Calu3 (cell line): ENCODE results near the gene CRIP2. TPM values are rescaled to one million over a fixed set of nuclear protein-coding genes. Genes with fewer than 3 reads are reported as not detected.

Experiments used
- BruUV-seq: library from RNA; stranded (reverse); fragments of 400-500 nt; replicated peaks from 2 replicates; lab custom pipeline; 2021; lab: Mats Ljungman, UMichigan
- CTCF ChIA-PET: fragments of 300-600 bp; sonication (Branson Sonifier 250); formaldehyde crosslinking; loops from one replicate; lab custom pipeline; 2022; ENCODE audit warnings: antibody characterized with exemption; lab: Charles Lee
- DNase-seq: peaks from one replicate; pipeline ENCODE4 v3.0.0; 2022
- H3K27ac Mint-ChIP-seq: one replicate; pipeline ENCODE4 v1.8.0; 2022; ENCODE audit warnings: mixed read lengths; ENCODE audit not compliant: unreplicated experiment
- H3K27me3 Mint-ChIP-seq: one replicate; pipeline ENCODE4 v1.8.0; 2022; ENCODE audit warnings: mixed read lengths; ENCODE audit not compliant: unreplicated experiment
- H3K36me3 Mint-ChIP-seq: one replicate; pipeline ENCODE4 v1.8.0; 2022; ENCODE audit warnings: mild to moderate bottlenecking, moderate library complexity, mixed read lengths; ENCODE audit not compliant: insufficient read depth, unreplicated experiment
- H3K4me1 Mint-ChIP-seq: one replicate; pipeline ENCODE4 v1.8.0; 2022; ENCODE audit warnings: mild to moderate bottlenecking, low read depth, mixed read lengths; ENCODE audit not compliant: unreplicated experiment
- H3K4me3 Mint-ChIP-seq: one replicate; pipeline ENCODE4 v1.8.0; 2022; ENCODE audit warnings: mild to moderate bottlenecking, low read depth, moderate library complexity, mixed read lengths; ENCODE audit not compliant: unreplicated experiment
- H3K9me3 Mint-ChIP-seq: one replicate; pipeline ENCODE4 v1.8.0; 2022; ENCODE audit warnings: low read depth, mixed read lengths; ENCODE audit not compliant: unreplicated experiment
- intact Hi-C: fragments of 100-400 bp; cut with micrococcal nuclease; formaldehyde crosslinking; loops from one replicate; pipeline ENCODE4 v1.10.0; 2022; ENCODE audit not compliant: unreplicated experiment
- total RNA-seq: library from RNA; stranded (reverse); gene quantifications from 2 replicates; pipeline ENCODE4 v1.2.3, GENCODE V29; 2022
- TF ChIP-seq, protein P1 (sequence below): fragments of 200-600 bp; IDR thresholded peaks from one replicate; pipeline ENCODE4 v1.8.0; 2022; ENCODE audit warnings: antibody characterized with exemption; ENCODE audit not compliant: unreplicated experiment

Gene CRIP2
- total RNA-seq, 1 experiment from 2014 or later: 70.1 TPM

DNA sequence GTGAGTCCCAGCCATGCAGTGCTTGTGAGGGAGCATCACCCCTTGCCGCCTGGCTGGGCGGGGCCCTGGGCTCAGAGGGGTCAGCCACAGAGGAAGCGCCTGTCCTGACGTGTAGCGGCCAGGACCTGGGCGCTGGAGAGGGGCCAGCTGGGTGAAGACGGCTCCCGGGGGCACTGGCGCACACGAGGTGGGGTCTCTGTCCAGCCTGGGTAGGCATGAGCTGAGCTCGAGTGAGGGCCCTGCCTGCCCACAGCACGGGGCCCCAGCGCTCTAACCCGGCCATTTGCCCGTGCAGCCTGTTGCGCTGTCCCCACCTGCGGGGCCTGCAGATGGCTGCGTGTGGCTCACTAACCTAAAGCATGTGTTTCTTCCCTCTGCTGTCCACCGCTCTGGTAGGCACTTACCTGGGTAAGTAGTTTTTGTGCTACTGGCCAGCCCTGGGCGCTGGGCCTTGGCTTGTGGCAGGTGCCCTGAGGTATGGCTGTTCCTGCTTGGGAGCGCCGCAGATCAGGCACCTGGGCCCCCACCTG lies 6.6 kb upstream of the CRIP2 start:
- no peaks in the 10 kb centered on the region for H3K9me3 Mint-ChIP-seq
- no peak overlapping the region for H3K4me3 Mint-ChIP-seq
- DNase-seq: no peak
- intact Hi-C loops: no loop called here
- peaks cover 7% of the 10 kb centered on the region for H3K4me1 Mint-ChIP-seq
- CTCF ChIA-PET: interaction anchor here (1.0 kb wide), 1 partner anchor 13 kb away, joined by 4 read pairs; no protein-coding TSS in a partner anchor
- H3K27ac Mint-ChIP-seq: no peak overlapping the region
- H3K27me3 Mint-ChIP-seq: no peaks in the 10 kb centered on the region
- H3K36me3 Mint-ChIP-seq: peaks cover 26% of the 10 kb centered on the region
- TF ChIP-seq, protein P1, sequence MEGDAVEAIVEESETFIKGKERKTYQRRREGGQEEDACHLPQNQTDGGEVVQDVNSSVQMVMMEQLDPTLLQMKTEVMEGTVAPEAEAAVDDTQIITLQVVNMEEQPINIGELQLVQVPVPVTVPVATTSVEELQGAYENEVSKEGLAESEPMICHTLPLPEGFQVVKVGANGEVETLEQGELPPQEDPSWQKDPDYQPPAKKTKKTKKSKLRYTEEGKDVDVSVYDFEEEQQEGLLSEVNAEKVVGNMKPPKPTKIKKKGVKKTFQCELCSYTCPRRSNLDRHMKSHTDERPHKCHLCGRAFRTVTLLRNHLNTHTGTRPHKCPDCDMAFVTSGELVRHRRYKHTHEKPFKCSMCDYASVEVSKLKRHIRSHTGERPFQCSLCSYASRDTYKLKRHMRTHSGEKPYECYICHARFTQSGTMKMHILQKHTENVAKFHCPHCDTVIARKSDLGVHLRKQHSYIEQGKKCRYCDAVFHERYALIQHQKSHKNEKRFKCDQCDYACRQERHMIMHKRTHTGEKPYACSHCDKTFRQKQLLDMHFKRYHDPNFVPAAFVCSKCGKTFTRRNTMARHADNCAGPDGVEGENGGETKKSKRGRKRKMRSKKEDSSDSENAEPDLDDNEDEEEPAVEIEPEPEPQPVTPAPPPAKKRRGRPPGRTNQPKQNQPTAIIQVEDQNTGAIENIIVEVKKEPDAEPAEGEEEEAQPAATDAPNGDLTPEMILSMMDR: no peak
- no TSS peak for BruUV-seq

DNA sequence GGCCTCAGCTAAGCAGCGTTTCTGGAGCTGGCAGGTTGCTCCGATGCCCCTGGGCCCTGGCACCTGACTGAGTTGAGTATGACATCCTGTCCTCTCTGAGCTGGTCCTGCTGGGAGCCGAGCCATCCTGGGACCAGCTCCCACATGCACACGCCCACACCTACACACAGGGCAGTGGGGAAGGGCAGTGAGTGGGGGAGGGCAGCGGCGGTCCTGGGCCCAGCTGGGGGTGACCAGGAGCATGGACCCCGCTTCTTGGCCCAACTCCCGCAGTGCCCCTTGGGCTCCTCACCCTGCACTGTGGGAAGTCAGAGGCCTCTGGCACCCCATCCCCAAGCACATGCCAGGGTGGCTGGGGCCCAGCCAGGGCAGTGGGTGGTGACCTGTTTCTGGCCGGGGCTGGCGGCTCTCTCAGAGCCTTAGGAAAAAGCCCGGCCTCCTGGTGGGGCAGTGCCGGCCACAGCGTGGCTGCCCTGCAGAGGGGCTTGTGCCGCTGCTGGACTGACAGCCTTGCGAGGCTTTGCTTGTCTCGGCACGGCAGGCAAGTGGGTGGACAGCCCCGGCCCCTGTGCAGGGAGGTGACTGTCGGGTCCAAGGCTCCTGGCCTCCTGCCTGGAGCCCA lies 5.9 kb upstream of the CRIP2 start:
- Mint-ChIP-seq H3K9me3 (no peaks in the 10 kb centered on the region), H3K4me3 (no peak overlapping the region), H3K27ac (no peak overlapping the region), H3K36me3 (peaks cover 29% of the 10 kb centered on the region), H3K4me1 (peaks cover 7% of the 10 kb centered on the region), H3K27me3 (no peaks in the 10 kb centered on the region)
- BruUV-seq: no TSS peak
- intact Hi-C loops: no loop called here
- CTCF ChIA-PET: no interaction called here
- DNase-seq: no peak
- TF ChIP-seq, protein P1: no peak

DNA sequence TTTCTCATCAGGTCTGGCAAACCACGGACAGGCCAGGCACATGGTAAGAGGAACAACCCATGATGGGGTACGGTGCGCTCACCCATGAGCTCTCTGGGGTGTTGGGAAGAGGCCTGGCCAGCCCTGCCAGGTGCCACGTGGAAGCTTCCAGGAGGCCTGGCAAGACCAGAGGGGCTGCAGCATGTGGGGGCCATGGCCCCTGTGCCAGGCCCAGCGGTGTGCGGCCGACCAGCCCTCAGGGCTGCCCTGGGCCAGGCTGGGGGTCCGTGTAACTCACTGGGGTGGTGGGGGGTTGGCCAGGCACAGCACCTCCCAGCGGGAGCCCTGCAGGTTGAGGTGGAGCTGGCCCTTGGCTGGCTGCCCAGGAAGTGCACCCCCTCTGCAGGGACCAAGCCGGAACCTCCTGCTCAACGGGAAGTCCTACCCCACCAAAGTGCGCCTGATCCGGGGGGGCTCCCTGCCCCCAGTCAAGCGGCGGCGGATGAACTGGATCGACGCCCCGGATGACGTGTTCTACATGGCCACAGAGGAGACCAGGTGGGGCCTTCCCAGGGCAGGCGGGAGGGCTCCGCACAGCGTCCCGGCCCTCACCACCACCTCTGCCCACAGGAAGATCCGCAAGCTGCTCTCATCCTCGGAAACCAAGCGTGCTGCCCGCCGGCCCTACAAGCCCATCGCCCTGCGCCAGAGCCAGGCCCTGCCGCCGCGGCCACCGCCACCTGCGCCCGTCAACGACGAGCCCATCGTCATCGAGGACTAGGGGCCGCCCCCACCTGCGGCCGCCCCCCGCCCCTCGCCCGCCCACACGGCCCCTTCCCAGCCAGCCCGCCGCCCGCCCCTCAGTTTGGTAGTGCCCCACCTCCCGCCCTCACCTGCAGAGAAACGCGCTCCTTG lies 4.9 kb upstream of the CRIP2 start:
- no peaks in the 10 kb centered on the region for H3K27me3 Mint-ChIP-seq
- intact Hi-C loops: no loop called here
- CTCF ChIA-PET: no interaction called here

More for the DNA sequence above, 4.9 kb upstream of the CRIP2 start:
- no peaks in the 10 kb centered on the region for H3K9me3 Mint-ChIP-seq
- H3K4me3 Mint-ChIP-seq: no peak overlapping the region
- TF ChIP-seq, protein P1: no peak
- DNase-seq: no peak
- H3K36me3 Mint-ChIP-seq: peaks cover 35% of the 10 kb centered on the region
- peaks cover 7% of the 10 kb centered on the region for H3K4me1 Mint-ChIP-seq
- no peak overlapping the region for H3K27ac Mint-ChIP-seq
- BruUV-seq: no TSS peak
